Cerebellar nuclear complex (tissue), 1 donor: Measurements from ENCODE around the gene GALNT9.

Source experiments
- DNase-seq, 2 experiments: peaks; one replicate each; lab custom pipeline; 2025; lab: John Stamatoyannopoulos, UW

GALNT9 gene

DNA sequence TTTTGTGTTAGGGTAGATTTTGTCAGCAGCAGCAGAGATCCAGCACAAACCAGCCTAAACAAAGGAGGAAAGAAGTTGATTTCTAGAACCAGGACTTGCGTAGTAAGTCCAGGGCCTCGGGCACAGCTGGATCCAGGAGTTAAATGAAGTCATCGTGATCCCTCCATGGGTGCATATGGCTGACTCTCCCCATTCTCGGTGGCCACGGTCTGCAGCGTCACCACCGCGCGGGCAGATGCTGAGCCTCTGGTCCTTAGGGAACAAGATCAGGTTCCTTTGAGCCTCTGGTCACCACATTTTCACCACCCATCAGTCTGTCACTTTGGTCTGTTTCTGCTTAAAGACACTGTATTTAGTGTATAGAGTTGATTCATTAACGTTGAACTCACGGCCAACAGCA, 14.8 kb upstream of the GALNT9 start:
- no peak for DNase-seq

DNA sequence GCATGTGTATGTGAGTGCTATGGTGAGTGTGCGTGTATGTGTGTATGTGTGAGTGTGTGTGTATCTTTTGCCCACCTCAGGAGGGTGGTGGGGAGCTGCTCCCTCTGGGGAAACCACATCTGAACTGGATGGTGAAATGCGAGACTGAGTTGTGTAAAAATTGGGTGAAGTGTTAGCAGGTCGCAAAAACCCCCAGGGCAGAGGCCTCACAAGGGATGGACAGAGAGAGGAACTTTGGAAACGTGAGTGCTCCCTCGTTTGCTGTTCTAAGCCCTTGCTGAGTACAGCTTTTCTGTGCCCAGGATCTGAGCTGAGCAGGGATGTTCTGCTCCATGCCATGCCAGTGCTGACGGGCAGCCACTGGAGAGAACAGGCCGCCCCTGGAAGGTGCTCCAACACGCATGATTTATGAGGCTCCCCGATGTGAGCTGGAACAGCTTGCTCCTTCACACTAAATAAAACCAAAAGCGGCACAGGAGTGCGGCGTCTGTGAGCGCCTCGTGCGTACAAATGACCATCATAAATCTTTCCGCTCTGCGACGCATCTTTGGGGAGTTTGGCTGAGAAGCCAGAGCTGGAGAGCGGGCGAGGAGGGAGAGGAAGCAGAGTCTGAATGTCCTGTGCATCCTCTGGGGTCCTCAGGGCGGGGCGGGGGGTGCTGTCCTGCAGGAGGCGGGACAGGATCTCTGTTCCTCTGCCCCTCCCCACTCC, 14.1 kb upstream of the GALNT9 start:
- DNase-seq, result no peak

DNA sequence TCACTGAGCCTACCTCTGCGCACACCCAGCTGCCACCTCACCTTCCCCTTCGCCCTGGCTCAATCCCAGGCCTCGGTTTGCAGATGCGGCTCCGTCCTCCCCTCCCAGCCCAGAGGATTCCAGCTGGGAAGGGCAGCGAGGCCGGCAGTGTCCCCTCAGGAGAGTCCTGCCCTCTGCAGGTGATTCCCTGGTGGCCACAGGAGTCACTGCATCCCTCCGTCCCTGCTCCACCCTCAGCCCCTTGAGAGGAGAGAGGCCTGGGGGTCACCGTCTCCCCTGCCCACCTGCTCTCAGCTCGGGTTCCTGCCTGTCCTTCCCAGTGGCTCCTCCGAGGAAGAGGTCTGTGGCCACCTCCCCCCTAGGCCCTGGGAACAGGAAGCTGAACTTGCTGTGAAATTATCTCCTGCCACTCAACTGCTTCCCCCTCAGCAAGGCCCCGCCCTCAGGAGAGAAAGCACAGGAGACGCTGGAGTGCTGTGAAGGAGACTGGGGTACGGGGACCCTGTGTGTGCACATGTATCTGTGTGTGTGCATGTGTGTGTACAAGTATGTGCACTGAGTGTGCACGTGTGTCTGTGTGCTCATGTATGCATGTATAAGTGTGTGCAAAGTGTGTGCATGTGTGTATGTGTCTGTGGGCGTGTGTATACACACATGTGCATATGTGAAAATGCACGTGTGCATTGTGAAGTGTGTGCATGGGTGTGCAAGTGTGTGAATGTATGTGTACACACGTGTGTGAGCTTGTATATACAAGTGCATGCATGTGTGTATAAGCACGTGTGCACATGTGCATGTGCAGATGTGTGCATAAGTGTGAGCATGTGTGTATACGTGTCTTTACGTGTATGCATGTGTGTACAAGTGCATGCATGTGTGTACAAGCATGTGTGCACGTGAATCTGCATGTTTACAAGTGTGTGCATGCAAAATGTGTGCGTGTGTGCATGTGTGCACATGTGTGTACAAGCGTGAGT, 13.2 kb upstream of the GALNT9 start:
- no peak for DNase-seq

DNA sequence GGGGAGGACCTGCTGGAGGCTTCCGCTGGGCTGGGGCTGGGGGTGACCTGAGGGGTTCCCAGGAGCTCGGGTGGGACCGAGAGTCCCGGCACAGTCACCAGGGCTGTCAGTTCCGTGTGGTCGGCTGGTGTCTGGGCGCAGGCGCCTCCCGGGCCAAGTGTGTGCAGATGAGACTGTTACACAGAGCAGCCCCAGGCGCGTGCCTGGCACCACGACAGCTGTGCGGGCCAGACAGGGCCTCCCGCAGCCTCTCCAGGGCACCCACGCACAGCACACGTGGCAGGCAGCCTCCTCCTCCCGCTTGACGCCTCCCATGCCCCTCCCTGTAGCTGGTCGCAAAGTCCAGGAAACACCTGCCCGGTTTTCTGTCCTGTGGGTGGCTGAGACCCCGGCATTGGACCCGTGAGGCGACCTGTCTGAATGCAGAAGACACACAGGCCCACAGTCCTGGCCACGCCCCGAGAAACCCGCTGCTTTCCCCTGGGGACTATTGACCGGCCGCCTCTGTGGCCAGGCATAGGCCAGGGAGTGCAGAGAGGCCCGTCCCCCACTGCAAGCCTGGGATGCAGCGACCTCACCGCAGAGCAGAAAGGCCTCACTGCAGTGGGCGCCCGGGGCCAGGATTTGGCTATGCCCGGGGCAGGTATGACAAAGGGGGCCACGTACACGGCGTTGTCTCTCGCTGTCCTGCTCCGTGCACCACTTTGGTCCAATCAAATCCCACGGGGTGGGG, 12.1 kb upstream of the GALNT9 start:
- DNase-seq, result no peak

DNA sequence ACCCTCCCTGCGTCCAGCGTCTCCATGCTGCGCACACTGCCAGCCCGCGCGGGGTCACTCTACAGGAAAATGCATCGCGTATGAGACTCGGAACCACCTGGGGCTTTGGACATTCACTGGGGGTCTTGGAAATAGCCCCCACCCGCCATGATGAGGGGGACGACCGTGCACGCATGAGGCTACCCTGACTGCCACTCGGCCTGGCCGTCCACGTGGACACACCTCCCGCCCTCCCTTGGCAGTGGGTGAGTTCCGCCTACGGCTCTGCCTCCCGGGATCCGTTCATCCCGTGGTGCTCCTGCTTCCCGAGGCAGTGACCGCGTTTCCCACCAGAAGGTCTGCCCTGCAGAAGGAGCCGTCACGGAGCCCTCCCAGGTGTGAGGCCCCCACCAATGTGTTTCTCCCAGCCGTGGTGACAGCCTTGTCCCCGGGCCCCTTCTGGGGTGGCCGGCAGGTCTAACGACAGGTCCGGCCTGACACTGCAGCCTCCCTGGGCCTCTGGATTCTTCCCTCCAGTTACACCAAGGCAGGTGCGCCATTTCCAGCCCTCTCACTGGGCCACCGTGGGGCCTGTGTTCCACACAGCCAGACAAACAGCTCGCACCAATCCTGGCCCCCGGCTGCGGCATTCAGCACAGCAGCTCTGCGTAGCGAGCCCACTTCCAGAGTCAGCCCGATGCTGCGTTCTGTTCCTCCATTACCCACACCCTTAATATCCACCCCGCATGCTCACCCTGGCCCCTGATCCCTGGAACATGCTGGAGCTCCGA, 11.1 kb upstream of the GALNT9 start:
- no peak for DNase-seq

DNA sequence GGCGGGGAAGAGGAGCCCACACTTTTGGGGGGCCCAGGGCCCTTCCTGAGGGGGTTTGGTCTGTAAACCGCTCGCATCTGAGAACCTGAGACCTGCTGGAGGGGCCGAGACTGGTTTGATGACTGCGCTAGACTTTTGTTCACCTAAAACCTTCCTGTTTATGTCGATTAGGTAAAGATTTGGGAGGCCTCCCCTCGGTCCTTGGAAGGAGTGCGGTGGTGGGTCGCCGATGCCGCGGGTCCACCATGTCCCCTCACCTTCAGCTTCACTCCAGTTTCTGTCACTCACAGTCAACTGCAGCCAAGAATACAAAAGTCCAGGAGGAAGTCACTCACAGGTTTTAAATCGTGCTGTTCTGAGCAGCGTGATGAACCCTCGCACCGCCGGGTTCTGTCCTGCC, 10.5 kb upstream of the GALNT9 start:
- no peak for DNase-seq

DNA sequence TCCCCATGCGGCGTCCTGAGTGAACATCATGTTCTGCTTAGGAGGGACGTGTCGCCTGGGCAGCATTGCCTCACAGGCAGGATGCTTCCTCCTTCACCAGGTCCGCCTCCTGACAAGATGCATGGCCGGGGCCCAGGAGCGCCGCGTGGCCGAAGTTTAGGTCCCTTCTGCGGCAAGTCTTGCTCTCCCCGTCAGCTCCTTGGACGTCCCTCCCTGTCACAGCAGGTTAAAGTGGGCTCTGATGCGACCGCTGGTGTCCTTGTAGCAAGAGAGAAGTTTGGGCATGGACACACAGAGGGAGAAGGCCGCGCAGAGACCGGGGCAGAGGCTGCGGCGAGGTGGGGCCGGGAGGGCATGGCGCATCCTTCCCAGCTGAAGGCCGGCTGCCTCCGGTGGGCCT, 9.4 kb upstream of the GALNT9 start:
- no peak for DNase-seq

DNA sequence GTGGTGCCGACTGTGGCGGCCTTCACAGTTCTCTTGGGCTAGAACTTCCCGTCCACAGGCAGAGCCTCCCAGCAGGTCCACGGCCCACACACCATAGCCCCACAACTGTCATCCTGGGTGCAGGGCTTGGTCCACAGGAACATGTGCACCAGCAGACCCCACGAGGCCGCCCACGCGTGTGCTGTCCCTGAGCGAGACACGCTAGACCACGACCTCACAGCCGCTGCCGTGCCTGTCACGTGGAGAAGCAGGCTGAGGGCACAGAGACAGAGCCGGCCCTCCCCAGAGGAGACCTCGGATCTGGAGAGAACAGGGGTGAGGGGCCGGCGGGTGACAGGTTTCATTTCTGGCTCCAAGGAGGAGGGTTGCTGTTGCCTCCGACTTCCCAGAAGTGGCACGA, 8.9 kb upstream of the GALNT9 start:
- DNase-seq, result no peak

DNA sequence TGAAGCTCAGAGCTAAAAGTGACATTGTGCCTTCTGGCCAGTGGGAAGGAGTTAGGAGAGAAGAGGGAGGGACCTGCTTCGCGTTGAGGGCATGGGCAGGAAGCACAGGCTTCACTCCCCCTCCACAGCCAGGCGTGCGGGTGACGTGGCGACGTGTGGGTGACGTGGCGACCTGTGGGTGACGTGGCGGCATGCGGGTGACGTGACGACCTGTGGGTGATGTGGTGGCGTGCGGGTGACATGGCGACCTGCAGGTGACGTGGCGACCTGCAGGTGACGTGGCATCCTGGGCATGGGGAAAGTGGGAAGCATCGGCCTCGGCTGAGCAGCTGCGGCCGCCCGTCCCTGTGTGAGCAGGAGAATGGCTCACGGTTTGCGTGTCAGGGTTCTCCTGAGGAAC, 8.2 kb upstream of the GALNT9 start:
- DNase-seq, result no peak

DNA sequence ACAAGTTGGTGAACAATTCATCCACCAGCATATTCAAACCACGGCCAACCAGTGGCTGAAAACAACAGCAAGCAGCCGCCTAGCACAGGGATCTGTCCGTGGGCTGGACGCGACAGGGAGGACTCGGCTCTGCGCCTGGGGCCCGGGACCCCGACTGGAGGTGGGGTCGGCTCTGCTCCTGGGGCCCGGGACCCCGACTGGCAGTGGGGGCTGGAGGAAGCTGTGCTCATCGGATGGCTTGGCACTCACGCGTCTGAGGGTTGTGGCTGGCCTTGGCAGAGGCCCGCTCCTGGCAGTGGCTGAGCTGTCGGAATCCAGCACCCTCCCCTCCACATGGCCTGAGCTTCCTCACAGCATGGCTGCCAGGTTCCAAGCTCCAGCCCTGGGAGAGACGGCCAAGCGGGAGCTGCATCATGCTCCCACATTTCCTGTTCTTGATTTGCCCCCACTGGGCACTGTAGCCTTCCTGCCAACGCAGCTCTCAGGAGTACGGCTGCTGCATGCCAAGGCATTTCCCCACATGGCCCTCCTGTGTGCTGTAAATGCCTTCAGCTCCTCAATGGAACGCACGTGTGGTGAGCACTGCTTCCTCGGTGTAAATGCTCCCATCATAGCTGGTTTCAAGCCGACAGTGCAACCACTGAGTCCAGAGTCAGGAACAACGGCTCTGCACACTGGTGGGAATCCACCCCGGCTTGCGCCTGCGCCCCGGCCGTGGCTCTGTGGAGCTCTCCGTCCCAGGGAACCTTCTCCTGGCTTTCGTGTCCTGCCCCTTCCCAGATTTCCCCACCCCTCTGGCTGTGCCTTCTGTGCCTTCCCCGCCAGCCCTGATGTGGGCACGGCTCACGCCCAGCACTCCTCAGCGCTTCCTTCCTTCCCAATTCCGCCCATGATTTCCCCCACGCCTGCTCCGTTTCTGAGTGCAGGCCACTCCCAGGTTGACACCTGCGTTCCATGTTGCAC, 7.3 kb upstream of the GALNT9 start:
- peak; percentile 26 to 55 for DNase-seq

DNA sequence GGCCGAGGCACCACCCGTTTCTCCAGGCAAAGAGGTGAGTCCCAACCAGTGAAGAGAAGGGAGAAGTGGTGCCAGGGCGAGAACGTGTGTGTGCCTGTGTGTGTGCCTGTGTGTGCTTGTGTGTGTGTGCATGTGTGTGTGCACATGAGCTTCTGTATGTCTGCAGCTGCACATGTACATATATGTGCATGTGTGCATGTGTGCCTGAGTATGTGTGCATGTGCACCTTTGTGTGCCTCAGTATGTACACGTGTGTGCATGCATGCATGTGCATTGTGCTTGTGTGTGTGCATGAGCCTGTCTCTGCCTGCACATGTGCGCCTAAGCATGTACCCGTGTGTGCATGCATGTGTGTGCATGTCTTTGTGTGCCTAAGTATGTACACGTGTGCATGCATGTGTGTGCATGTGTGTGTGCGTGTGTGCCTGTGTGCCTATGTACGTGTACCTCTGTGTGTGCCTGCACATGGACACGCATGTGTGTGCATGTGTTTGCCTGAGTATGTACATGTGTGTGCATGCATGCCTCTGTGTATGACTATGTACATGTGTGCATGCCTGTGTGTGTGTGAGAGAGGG, 5.9 kb upstream of the GALNT9 start:
- no peak for DNase-seq

DNA sequence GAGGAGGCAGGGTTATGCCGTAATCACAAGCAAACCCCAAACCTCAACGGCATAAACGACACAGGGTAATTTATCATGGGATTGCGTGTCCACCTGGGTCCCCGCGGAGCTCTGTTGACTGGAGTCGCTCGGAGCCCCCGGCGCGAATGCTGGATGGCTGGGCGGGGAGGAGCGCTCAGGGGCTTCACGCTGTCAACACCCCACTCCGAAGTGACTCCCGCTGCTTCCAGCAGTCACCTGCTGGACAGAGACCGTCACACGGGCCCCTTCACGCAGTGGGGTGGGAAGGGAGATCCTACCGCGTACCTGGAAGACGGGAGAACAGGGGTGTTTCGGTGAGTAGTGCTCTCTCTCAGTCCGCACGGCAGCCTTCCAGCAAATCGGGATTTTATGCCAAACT, 4.4 kb upstream of the GALNT9 start:
- DNase-seq, result no peak

DNA sequence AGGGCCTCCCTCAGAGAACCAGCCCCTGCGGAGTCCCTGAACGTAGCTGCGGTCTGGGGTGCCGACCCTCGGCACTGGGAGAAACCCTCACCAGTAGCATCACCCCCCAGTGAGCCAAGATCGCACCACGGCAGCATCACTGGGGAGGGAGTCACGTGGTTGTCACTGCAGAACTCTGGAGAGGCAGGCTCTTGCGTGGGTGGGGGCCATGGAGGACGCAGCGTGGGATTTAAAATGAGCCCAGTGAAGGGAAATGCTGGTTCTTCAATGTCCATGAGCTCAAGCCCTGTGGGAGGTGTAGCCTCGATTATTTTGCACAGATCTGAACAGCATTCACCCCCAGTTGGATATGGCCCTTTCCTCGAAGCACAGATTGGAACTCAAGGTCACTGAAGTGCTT, 3.9 kb upstream of the GALNT9 start:
- no peak for DNase-seq

DNA sequence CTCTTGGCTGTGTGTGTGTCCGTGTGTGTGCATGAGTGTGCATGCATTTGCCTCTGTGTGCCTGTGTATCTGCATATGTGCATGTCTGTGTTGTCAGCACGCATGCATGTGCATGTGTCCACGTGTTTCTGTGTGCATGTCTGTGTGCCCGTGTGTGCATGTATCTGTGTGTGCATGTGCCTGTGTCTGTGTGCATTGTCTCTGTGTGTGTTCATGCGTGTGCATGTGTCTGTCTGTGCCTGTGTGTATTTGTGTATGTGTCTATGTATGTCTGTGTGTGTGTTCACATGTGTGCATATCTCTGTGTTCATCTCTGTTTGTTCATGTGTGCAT, 1.1 kb upstream of the GALNT9 start:
- no peak for DNase-seq

DNA sequence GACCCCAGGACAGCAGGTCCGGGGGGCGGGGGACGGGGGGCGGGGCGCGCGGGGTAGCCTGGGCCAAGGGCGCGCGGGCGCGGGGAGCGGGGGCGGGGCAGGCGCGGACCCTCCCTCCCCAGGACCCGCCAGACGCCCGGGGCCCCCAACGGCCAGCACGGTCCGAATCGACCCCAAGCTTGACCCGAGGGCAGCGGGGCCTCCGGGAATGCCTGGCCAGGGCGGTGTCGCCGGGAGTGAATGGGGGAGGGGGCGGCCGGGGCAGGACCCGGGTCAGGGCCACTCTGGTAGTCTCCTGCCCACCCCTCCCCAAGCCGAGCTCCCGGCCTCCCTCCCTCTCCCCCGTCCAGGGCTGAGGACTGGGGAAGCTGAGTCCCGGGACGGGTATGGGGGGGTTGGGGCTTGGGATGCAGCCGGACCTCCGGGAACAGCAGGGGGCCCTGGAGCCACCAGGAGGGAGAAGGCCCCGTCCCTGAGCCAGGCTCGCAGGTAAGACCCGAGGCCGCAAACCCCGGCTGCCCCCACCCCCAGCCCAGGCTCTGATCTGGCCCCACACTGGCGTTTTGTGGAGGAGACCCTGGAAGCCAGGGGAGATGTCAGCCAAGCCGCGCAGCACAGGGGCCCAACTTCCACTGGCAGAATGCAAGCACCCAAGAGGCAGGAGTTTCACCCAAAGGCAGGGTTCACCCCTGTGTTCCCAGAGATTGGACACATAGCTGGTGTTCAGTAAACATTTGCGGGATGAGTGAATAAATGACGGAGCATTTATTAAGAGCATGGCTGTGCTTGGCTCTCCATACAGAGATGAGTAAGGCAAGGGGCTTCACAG, 545 bp upstream of the GALNT9 start:
- no peak for DNase-seq

DNA sequence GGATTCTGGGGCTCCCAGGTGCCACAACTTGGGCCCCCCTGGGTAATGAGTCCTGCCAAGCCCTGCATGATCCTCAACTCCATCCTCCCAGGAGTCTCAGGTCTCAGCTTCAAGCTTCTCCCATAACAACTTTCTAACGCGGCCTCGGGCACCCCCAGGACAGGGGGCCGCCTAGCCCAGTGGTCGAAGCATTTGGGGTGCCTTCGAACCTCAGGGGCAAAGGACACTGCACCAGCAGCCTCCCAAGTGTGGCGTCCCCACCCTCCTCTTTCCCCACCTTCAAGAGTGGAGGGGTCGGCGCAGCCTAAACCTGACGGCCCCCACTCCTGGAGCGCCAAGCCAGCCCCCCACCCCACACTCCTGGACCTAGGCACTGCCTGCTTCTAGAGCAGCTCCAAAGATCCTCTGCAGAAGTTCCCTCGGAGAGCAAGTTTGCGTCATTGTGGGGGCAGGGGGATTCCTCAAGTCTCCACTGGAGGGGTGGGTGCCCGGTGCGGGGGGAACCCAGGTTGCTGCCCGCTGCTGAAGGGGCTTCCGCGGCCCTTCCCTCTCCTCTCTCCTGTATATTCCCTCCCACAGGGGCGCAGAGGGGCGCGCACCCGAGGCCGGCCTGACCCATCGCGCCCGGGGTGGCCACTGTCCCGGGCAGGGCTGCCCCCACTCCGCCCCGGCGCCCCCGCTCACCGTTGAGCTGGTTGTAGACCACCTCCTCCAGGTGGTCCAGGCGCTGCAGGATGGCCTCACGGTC, 933 bp downstream of the GALNT9 start:
- no peak for DNase-seq

DNA sequence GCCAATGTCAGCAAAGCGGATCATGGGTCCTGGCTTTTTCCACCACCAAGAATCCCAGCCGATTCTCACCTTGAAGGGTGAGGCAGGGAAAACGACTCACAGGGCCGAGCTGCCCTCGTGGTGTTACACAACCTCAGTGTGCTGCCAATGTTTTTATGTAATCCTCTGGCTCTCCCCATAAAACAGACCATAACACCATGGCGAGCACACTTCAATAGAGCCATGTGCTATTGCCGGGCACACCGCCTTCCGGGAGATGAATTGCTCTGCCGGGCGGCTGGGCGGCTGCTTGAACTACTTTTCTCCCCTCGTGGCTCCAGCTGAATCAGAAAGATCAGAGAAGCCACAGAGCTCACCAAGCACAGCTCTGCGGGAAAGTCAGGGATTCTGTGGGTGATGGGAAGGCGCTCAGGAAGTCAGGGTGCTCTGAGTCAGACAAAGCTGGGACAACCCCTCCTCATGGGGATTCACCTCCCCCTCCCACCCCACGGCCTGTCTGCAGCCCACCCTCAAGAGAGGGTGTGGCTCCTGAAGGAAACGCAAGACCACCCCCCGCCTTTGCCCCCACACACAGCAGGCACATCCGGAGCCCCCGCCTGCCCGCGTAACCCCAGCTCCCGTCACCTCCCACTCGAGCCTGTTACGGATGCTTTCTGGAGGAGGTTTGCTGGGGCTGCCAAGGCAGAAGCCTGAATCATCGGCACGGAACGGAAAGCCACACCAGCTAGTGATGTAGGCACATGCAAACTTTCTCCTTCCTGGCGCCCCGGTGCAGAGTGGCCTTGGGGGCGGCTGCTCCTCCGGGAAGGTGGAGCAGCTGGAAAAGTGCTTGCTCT, 1.8 kb downstream of the GALNT9 start:
- DNase-seq, result peak; percentile 76 to 94

DNA sequence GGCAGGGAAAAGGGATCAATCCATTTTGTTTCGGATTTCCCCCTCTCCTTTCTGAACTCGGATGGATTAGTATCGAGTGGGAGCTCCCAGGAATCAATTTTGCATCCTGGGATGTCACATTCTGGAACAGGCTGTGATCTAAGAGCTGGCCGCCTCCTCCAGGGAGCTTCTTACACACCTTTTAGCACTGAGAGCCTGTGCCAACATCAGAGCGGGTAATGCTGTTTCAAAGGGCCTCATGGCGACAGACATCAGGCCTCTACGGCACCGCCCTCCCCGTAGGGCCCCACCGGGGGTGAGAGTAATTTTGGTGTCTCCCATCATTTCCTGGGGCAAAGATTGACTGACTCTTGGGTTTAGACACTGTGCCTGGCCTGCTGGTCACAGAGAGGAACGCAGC, 2.7 kb downstream of the GALNT9 start:
- no peak for DNase-seq
